Activated T-helper 17 cell treated with anti-CD3 and anti-CD28 coated beads, Interleukin-2, amount 50 U/mL, for 72 hours (primary cell): ENCODE results near the gene RNF111. TPM values are rescaled to one million over a fixed set of nuclear protein-coding genes. Genes with fewer than 3 reads are reported as not detected.

Experiments used
- ATAC-seq: fragments of 150-1000 bp; cut with Tn5 transposase; replicated peaks from 2 replicates; pipeline ENCODE4 v1.10.0; 2021; ENCODE audit warnings: mild to moderate bottlenecking, moderate library complexity
- H3K27ac Mint-ChIP-seq: one replicate; pipeline ENCODE4 v1.8.0; 2022; ENCODE audit warnings: mixed read lengths
- H3K27me3 Mint-ChIP-seq: one replicate; pipeline ENCODE4 v1.8.0; 2022; ENCODE audit warnings: mixed read lengths
- H3K36me3 Mint-ChIP-seq: one replicate; pipeline ENCODE4 v1.8.0; 2022; ENCODE audit warnings: low read depth, mild to moderate bottlenecking, mixed read lengths
- H3K4me1 Mint-ChIP-seq: one replicate; pipeline ENCODE4 v1.8.0; 2022; ENCODE audit warnings: mixed read lengths
- H3K4me3 Mint-ChIP-seq: one replicate; pipeline ENCODE4 v1.8.0; 2022; ENCODE audit warnings: mild to moderate bottlenecking, mixed read lengths
- H3K9me3 Mint-ChIP-seq: one replicate; pipeline ENCODE4 v1.8.0; 2022; ENCODE audit warnings: mixed read lengths
- total RNA-seq, 2 donors: library from RNA; stranded (reverse); gene quantifications; one replicate each; pipeline ENCODE4 v1.2.3, GENCODE V29; 2022

Gene RNF111
- 10 to 100 TPM; 28.9 to 46.2 TPM for total RNA-seq

DNA sequence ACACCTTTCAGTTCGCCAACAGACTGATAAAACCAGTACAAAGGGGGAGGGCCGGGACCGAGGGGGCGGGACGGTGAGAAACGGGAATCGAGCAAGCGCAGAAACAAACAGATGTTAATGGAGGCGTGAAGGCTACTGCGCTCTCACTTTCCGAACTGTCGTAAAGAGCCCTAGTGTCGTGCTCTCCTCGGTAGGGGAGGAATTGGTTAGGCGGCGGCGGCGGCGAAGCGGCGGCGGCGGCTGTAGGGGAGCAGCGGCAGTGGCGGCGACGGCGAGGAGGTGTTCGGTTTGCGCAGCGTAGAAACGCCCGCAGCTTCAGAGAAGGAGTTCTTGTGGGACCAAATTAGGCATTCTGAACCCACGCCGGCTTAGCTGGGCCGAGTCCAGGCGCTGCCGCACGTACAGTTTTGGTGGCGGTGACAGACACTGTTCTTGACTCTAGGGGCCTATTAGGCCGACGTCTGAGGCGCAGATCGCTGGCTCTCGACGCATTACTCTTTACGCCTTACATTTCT is at the start of gene RNF111:
TSS of gene RNF111 (plus strand) at position 173 of the 515 bp plus-strand sequence. CDS start 43,160 bp downstream, outside the sequence.
- peak; percentile 87 for ATAC-seq
- peaks cover 44% of the 10 kb centered on the region for H3K36me3 Mint-ChIP-seq
- peaks cover 26% of the 10 kb centered on the region for H3K4me1 Mint-ChIP-seq
- H3K27ac Mint-ChIP-seq = peak within 1 kb of the TSS; percentile 99
- H3K9me3 Mint-ChIP-seq = no peaks in the 10 kb centered on the region
- H3K27me3 Mint-ChIP-seq = no peaks in the 10 kb centered on the region
- peak within 1 kb of the TSS; percentile 99 for H3K4me3 Mint-ChIP-seq

GRCh38 chr15:58947179-58947578 is 40.3 kb upstream of the RNF111 start:
- Mint-ChIP-seq H3K4me1 (no peaks in the 10 kb centered on the region), H3K36me3 (no peaks in the 10 kb centered on the region), H3K27ac (no peak overlapping the region), H3K4me3 (no peak overlapping the region), H3K27me3 (no peaks in the 10 kb centered on the region), H3K9me3 (no peaks in the 10 kb centered on the region)
- ATAC-seq = no peak

DNA sequence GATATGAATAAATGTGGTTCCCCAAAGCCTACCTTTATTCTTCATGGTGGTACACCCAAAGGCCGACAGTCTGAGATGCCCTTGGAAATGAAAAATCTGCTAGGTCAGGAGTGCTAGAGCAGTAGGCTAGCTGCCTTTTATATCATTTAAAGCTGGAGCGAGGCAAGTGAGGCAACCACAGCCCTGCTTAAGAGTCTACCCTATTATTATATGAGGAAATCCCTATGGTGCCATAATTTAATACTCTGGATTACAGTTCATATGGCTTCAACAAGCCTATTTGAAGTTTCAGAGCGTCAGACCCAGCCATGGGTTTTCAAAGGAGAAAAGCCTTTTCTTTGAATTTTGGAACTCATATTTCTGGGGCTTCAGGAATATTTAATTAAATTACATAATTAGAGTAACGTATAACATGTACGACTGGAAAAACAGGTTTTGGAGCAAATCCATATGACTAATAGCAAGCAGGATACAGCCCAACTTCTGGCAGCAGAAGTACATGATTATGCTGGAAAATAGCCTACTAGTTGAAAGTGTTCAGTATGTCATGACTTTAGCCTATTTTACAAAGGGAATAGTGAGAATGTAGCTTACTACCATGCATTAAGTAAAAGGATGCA is 36.0 kb upstream of the RNF111 start:
- H3K27me3 Mint-ChIP-seq = no peaks in the 10 kb centered on the region
- H3K4me3 Mint-ChIP-seq = no peak overlapping the region
- no peak overlapping the region for H3K27ac Mint-ChIP-seq
- peaks cover 3% of the 10 kb centered on the region for H3K4me1 Mint-ChIP-seq
- no peaks in the 10 kb centered on the region for H3K36me3 Mint-ChIP-seq
- ATAC-seq = no peak
- H3K9me3 Mint-ChIP-seq = no peaks in the 10 kb centered on the region

- Mint-ChIP-seq H3K27me3 (no peaks in the 10 kb centered on the region), H3K36me3 (no peaks in the 10 kb centered on the region), H3K4me1 (peaks cover 8% of the 10 kb centered on the region), H3K9me3 (no peaks in the 10 kb centered on the region), H3K4me3 (no peak overlapping the region), H3K27ac (peak overlapping the region; percentile 66)
- no peak for ATAC-seq
These were observed 34.7 kb upstream of the RNF111 start for GRCh38 chr15:58952751-58953150.

DNA sequence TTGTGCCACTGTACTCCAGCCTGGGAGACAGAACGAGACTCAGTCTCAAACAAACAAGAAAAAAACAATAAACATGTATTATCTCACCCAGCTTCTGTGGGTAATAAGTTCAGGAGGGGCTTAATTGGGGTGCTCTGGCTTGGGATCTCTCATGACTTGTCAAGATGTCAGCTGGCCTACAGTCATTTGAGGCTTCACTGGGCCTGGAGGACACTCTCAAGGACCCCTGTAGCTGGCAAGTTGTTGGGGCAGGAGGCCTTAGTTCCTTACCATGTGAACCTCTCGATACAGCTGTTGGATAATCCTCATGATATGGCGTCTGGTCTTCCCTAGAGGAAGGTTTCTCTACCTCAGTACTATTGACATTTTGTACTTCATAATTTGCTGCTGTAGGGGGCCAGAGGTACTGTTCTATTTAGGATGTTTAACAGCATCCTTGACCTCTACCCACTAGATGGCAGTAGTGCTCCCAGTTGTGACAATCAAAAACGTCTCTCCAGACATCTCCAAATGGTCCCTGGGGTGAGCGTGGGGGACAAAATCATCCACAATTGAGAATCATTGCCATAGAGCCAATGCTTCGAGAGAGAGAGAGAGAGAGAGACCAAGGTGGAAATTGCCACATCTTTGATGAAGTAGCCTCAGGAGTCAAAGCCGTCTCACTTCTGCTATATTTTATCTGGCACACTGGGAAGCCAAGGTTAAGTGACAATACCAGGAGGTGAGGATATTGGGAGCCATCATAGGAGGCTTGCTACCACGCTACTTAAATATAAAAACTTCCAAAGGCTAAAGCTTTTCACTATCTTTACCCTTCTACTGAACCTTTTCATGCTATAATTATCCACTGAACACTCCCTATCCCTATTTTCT is 30.1 kb upstream of the RNF111 start:
- no peaks in the 10 kb centered on the region for H3K36me3 Mint-ChIP-seq
- H3K27me3 Mint-ChIP-seq = no peaks in the 10 kb centered on the region
- no peak overlapping the region for H3K27ac Mint-ChIP-seq
- no peak overlapping the region for H3K4me3 Mint-ChIP-seq
- H3K9me3 Mint-ChIP-seq = no peaks in the 10 kb centered on the region
- peak; percentile 81 for ATAC-seq
- H3K4me1 Mint-ChIP-seq = peaks cover 8% of the 10 kb centered on the region

DNA sequence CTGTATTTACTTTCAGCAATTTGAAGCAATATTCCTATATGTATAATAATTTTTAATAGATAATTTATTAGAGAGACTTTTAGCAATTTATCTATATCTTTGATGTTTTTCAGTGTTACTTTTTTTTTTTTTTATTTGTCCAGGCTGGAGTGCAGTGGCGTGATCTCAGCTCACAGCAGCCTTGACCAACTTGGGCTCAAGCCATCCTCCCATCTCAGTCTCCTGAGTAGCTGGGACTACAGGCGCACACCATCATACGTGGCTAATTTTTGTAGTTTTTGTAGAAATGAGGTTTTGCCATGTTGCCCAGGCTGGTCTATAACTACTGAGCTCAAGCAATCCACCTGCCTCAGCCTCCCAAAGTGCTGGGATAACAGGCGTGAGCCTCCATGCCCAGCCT is 28.7 kb upstream of the RNF111 start:
- Mint-ChIP-seq H3K4me3 (no peak overlapping the region), H3K27ac (no peak overlapping the region), H3K27me3 (no peaks in the 10 kb centered on the region), H3K9me3 (no peaks in the 10 kb centered on the region), H3K36me3 (no peaks in the 10 kb centered on the region), H3K4me1 (peaks cover 5% of the 10 kb centered on the region)
- ATAC-seq = no peak

GRCh38 chr15:58962136-58962535 is 25.3 kb upstream of the RNF111 start:
- H3K9me3 Mint-ChIP-seq = no peaks in the 10 kb centered on the region
- peaks cover 12% of the 10 kb centered on the region for H3K4me1 Mint-ChIP-seq
- no peak overlapping the region for H3K27ac Mint-ChIP-seq
- ATAC-seq = no peak
- H3K27me3 Mint-ChIP-seq = no peaks in the 10 kb centered on the region
- H3K4me3 Mint-ChIP-seq = no peak overlapping the region
- H3K36me3 Mint-ChIP-seq = no peaks in the 10 kb centered on the region

DNA sequence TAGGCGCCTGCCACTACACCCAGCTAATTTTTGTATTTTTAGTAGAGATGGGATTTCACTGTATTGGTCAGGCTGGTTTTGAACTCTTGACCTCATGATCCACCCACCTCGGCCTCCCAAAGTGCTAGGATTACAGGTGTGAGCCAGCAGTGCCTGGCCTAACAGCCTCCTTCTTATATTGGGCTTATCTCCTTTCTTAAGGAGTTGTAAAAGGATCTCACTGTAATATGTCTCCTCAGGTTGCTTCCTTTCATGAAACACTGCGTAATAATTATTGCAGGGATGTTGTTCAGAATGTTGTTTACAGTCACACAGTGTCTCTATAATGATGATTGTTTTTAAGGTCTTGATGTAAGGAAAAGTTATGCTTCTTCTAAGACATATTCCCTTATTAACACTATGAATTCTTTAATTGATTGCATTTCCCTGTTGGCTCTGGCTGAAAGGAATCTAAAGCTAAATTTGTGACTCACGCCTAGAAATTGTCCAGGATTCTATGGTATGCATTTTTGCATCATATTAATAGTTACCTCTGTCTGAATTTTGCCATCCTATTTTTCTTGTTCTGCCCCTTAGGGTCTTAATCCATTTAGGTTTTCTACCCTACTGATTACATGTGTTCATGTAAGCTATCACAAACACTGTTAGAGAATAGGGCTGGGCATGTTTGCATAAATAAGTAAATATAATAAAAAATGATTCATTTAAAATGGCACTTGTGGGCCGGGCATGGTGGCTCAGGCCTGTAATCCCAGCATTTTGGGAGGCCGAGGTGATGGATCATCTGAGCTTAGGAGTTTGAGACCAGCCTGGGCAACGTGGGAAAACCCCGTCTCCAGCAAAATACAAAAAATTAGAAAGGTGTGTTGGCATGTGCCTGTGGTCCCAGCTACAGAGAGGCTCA is 24.5 kb upstream of the RNF111 start:
- Mint-ChIP-seq H3K27me3 (no peaks in the 10 kb centered on the region), H3K4me1 (peaks cover 7% of the 10 kb centered on the region), H3K9me3 (no peaks in the 10 kb centered on the region), H3K27ac (no peak overlapping the region), H3K36me3 (no peaks in the 10 kb centered on the region), H3K4me3 (no peak overlapping the region)
- ATAC-seq = no peak

DNA sequence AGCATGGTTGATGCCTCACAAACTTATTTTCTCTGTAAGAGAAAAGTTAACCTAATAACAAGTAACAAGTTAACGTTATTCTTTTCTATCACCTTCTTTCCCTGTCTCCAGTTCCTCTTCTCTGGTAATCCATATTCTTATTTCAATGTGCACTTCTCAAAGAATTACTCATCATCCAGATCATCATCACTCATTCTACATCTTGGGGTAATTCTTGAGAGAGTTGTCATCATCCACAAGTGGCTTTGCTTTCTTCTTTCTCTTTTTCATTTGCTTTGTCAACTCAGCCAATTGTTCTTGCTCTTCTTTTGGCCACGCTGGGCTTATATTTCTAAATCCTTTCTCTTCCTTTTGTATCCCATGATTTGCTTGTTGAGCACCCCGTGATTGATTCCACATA is 20.8 kb upstream of the RNF111 start:
- Mint-ChIP-seq H3K9me3 (no peaks in the 10 kb centered on the region), H3K4me3 (no peak overlapping the region), H3K4me1 (peaks cover 7% of the 10 kb centered on the region), H3K27ac (no peak overlapping the region), H3K27me3 (no peaks in the 10 kb centered on the region), H3K36me3 (no peaks in the 10 kb centered on the region)
- ATAC-seq = peak; percentile 63

- Mint-ChIP-seq H3K9me3 (no peaks in the 10 kb centered on the region), H3K36me3 (no peaks in the 10 kb centered on the region), H3K4me1 (peaks cover 7% of the 10 kb centered on the region), H3K4me3 (no peak overlapping the region), H3K27ac (no peak overlapping the region), H3K27me3 (no peaks in the 10 kb centered on the region)
- ATAC-seq = no peak
These were observed 20.0 kb upstream of the RNF111 start for GRCh38 chr15:58967479-58967878.

GRCh38 chr15:58977887-58978286 is 9.6 kb upstream of the RNF111 start:
- no peak overlapping the region for H3K4me3 Mint-ChIP-seq
- H3K4me1 Mint-ChIP-seq = peaks cover 10% of the 10 kb centered on the region
- no peaks in the 10 kb centered on the region for H3K36me3 Mint-ChIP-seq
- ATAC-seq = no peak
- H3K27ac Mint-ChIP-seq = no peak overlapping the region
- H3K9me3 Mint-ChIP-seq = no peaks in the 10 kb centered on the region
- no peaks in the 10 kb centered on the region for H3K27me3 Mint-ChIP-seq

DNA sequence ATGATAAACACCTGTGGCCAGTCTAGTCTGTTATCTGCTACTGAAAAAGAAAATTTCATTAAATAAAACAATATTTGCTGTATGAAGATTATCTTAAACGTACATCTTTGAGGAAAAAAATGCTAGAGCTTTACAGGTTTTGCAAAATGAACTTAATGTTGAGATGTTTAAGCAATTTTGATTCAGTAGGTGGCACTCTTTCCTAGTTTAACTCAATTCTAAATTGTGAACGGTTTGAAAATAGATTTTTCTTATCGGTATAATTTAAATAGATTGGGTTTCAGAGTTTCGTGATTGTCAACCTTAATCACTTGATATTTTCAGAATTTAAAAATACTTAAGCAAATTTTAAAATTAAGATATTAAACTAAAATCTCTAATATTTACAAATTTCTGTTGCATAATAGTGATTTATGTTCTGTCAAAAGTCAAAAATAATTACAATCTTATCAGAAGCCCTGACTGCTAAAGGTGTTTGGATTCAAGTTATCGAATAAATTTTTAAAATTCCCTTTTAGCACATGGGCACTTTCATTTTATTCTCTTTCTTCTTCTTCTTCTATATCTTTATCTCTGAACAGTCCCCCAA is 7.0 kb upstream of the RNF111 start:
- ATAC-seq = no peak
- H3K4me3 Mint-ChIP-seq = no peak overlapping the region
- H3K9me3 Mint-ChIP-seq = no peaks in the 10 kb centered on the region
- H3K4me1 Mint-ChIP-seq = peaks cover 5% of the 10 kb centered on the region
- H3K27ac Mint-ChIP-seq = no peak overlapping the region
- no peaks in the 10 kb centered on the region for H3K36me3 Mint-ChIP-seq
- no peaks in the 10 kb centered on the region for H3K27me3 Mint-ChIP-seq

DNA sequence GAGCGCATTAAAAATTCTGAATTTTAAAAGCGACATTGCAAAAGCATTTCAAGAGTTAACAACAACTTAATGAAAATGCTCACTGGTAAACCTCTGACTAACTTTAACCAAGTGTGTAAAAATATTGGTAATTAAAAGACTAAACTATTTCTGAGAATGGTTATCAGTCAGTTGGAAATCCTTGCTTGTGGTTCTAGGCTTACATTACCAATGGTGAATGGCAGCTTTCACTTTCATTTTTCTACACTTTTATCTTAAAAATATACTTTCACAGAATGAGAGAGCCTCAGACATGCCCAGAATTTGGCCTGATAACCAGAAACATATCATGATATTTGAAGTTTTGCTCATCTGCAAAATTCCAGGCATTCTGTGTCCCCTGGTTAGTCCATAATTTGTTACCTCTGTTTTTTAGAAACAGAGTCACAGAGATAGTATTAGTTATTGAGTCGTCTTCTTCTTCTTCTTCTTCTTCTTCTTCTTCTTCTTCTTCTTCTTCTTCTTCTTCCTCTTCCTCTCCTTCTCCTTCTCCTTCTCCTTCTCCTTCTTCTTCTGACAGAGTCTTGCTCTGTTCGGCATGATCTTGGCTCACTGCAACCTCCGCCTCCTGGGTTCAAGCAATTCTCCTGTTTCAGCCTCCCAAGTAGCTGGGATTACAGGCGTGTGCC is 5.5 kb upstream of the RNF111 start:
- ATAC-seq = peak; percentile 30
- Mint-ChIP-seq H3K4me3 (peak overlapping the region; percentile 48), H3K27me3 (no peaks in the 10 kb centered on the region), H3K4me1 (peaks cover 5% of the 10 kb centered on the region), H3K27ac (no peak overlapping the region), H3K9me3 (no peaks in the 10 kb centered on the region), H3K36me3 (no peaks in the 10 kb centered on the region)
